WTC11 (cell line): ENCODE measurements around the gene CACNB4.
"Not testable (repeated sequence)": the region's sequence is repeated elsewhere in the genome, so short reads cannot be mapped to it uniquely, and the experiment has no call there.

ENCODE experiments used
- ATF3 ChIP-seq: sonication (generic); formaldehyde crosslinking; conservative IDR thresholded peaks from 2 replicates; pipeline ENCODE4 v1.8.1; 2022; ENCODE audit warnings: mild to moderate bottlenecking, missing genetic modification reagents
- CTCF ChIP-seq: fragments of 200-600 bp; IDR thresholded peaks from 2 replicates; pipeline ENCODE4 v1.8.0; 2022; ENCODE audit warnings: antibody characterized with exemption
- E2F5 ChIP-seq: sonication (generic); formaldehyde crosslinking; IDR thresholded peaks from 2 replicates; pipeline ENCODE4 v1.8.1; 2022; ENCODE audit warnings: mild to moderate bottlenecking, moderate library complexity, missing genetic modification reagents
- FOXP1 ChIP-seq: sonication (generic); formaldehyde crosslinking; IDR thresholded peaks from 2 replicates; pipeline ENCODE4 v1.8.0; 2022; ENCODE audit warnings: missing genetic modification reagents, mild to moderate bottlenecking, moderate library complexity, borderline replicate concordance
- IRF2 ChIP-seq: sonication (generic); formaldehyde crosslinking; IDR thresholded peaks from 2 replicates; pipeline ENCODE4 v1.8.0; 2022; ENCODE audit warnings: low read depth, missing genetic modification reagents, borderline replicate concordance
- JUN ChIP-seq: sonication (generic); formaldehyde crosslinking; IDR thresholded peaks from 2 replicates; pipeline ENCODE4 v1.8.0; 2023; ENCODE audit warnings: mild to moderate bottlenecking, missing genetic modification reagents
- NFYB ChIP-seq: sonication (generic); formaldehyde crosslinking; conservative IDR thresholded peaks from 2 replicates; pipeline ENCODE4 v1.8.0; 2022; ENCODE audit warnings: low read depth, missing genetic modification reagents
- ZNF121 ChIP-seq: sonication (generic); formaldehyde crosslinking; IDR thresholded peaks from 2 replicates; pipeline ENCODE4 v1.8.0; 2023; ENCODE audit warnings: missing genetic modification reagents
- TF ChIP-seq, protein P1 (sequence below): sonication (generic); formaldehyde crosslinking; IDR thresholded peaks from 2 replicates; pipeline ENCODE4 v1.8.0; 2023; ENCODE audit warnings: missing genetic modification reagents, mild to moderate bottlenecking, borderline replicate concordance
- TF ChIP-seq, protein P2 (sequence below): sonication (generic); formaldehyde crosslinking; IDR thresholded peaks from 2 replicates; pipeline ENCODE4 v1.8.1; 2023; ENCODE audit warnings: mild to moderate bottlenecking, missing genetic modification reagents, moderate library complexity
- TF ChIP-seq, protein P3 (sequence below): sonication (generic); formaldehyde crosslinking; IDR thresholded peaks from 2 replicates; pipeline ENCODE4 v1.8.1; 2022; ENCODE audit warnings: low read depth, missing genetic modification reagents, borderline replicate concordance

DNA sequence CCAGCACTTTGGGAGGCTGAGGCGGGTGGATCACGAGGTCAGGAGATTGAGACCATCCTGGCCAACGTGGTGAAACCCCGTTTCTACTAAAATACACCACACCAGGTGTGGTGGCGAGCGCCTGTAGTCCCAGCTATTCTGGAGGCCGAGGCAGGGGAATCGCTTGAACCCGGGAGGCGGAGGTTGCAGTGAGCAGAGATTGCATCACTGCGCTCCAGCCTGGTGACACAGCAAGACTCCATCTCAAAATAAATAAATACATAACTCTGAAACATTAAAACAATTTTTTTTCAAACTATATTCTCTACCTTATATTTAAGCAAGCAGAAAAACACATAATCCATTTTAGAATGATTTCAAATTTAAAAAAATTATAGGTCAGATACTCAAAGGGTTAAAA lies 77.8 kb downstream of the CACNB4 start:
- not testable (repeated sequence) for TF ChIP-seq CTCF; E2F5 (CRISPR knock-in tag); NFYB (CRISPR knock-in tag); FOXP1 (CRISPR knock-in tag); IRF2; ZNF121 (CRISPR knock-in tag); JUN (CRISPR knock-in tag); ATF3
- TF ChIP-seq, protein P1, sequence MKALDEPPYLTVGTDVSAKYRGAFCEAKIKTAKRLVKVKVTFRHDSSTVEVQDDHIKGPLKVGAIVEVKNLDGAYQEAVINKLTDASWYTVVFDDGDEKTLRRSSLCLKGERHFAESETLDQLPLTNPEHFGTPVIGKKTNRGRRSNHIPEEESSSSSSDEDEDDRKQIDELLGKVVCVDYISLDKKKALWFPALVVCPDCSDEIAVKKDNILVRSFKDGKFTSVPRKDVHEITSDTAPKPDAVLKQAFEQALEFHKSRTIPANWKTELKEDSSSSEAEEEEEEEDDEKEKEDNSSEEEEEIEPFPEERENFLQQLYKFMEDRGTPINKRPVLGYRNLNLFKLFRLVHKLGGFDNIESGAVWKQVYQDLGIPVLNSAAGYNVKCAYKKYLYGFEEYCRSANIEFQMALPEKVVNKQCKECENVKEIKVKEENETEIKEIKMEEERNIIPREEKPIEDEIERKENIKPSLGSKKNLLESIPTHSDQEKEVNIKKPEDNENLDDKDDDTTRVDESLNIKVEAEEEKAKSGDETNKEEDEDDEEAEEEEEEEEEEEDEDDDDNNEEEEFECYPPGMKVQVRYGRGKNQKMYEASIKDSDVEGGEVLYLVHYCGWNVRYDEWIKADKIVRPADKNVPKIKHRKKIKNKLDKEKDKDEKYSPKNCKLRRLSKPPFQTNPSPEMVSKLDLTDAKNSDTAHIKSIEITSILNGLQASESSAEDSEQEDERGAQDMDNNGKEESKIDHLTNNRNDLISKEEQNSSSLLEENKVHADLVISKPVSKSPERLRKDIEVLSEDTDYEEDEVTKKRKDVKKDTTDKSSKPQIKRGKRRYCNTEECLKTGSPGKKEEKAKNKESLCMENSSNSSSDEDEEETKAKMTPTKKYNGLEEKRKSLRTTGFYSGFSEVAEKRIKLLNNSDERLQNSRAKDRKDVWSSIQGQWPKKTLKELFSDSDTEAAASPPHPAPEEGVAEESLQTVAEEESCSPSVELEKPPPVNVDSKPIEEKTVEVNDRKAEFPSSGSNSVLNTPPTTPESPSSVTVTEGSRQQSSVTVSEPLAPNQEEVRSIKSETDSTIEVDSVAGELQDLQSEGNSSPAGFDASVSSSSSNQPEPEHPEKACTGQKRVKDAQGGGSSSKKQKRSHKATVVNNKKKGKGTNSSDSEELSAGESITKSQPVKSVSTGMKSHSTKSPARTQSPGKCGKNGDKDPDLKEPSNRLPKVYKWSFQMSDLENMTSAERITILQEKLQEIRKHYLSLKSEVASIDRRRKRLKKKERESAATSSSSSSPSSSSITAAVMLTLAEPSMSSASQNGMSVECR = not testable (repeated sequence)
- TF ChIP-seq, protein P2, sequence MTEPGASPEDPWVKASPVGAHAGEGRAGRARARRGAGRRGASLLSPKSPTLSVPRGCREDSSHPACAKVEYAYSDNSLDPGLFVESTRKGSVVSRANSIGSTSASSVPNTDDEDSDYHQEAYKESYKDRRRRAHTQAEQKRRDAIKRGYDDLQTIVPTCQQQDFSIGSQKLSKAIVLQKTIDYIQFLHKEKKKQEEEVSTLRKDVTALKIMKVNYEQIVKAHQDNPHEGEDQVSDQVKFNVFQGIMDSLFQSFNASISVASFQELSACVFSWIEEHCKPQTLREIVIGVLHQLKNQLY (CRISPR knock-in tag) = not testable (repeated sequence)
- TF ChIP-seq, protein P3, sequence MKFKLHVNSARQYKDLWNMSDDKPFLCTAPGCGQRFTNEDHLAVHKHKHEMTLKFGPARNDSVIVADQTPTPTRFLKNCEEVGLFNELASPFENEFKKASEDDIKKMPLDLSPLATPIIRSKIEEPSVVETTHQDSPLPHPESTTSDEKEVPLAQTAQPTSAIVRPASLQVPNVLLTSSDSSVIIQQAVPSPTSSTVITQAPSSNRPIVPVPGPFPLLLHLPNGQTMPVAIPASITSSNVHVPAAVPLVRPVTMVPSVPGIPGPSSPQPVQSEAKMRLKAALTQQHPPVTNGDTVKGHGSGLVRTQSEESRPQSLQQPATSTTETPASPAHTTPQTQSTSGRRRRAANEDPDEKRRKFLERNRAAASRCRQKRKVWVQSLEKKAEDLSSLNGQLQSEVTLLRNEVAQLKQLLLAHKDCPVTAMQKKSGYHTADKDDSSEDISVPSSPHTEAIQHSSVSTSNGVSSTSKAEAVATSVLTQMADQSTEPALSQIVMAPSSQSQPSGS (CRISPR knock-in tag) = not testable (repeated sequence)
